ENCODE data around the gene IFFO2. TPM values are rescaled to one million over a fixed set of nuclear protein-coding genes. Genes with fewer than 3 reads are reported as not detected.

Gene IFFO2
- total RNA-seq, 4 donors from 2014 or later: 4.1 to 19.4 (median 7.3) TPM

DNA sequence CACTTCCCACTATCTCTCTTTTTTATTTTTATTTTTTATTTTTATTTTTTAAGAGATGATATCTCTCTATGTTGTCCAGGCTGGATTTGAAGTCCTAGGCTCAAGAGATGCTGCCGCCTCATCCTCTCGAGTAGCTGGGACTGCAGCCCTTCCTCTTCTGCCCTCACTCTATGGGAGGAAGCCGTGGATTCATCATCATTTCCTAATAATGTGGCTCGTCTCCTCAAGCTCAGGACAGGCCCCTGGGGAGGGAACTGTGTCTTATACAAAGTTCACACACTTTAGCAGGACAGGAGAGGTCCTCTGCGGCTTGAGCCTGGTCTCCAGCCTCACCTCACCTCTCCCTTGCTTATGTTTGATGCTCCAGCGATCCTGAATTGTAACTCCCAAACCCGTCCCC lies 16.5 kb upstream of the IFFO2 start:
- intact Hi-C loops (cut with DNase I; ENCODE audit: low total_unique reads): no loop called here
- no peaks in the 10 kb centered on the region for H3K36me3 ChIP-seq
- no peak overlapping the region for H3K4me3 ChIP-seq
- H3K27ac ChIP-seq: no peak overlapping the region
- H3K27me3 ChIP-seq: no peaks in the 10 kb centered on the region
- TF ChIP-seq POLR2A (IDR thresholded peaks at IDR 0.05): no peak
- TF ChIP-seq, protein P1, sequence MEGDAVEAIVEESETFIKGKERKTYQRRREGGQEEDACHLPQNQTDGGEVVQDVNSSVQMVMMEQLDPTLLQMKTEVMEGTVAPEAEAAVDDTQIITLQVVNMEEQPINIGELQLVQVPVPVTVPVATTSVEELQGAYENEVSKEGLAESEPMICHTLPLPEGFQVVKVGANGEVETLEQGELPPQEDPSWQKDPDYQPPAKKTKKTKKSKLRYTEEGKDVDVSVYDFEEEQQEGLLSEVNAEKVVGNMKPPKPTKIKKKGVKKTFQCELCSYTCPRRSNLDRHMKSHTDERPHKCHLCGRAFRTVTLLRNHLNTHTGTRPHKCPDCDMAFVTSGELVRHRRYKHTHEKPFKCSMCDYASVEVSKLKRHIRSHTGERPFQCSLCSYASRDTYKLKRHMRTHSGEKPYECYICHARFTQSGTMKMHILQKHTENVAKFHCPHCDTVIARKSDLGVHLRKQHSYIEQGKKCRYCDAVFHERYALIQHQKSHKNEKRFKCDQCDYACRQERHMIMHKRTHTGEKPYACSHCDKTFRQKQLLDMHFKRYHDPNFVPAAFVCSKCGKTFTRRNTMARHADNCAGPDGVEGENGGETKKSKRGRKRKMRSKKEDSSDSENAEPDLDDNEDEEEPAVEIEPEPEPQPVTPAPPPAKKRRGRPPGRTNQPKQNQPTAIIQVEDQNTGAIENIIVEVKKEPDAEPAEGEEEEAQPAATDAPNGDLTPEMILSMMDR (IDR thresholded peaks at IDR 0.05): no peak
- H3K4me1 ChIP-seq: no peaks in the 10 kb centered on the region
- no peaks in the 10 kb centered on the region for H3K9me3 ChIP-seq
- no peak for DNase-seq

DNA sequence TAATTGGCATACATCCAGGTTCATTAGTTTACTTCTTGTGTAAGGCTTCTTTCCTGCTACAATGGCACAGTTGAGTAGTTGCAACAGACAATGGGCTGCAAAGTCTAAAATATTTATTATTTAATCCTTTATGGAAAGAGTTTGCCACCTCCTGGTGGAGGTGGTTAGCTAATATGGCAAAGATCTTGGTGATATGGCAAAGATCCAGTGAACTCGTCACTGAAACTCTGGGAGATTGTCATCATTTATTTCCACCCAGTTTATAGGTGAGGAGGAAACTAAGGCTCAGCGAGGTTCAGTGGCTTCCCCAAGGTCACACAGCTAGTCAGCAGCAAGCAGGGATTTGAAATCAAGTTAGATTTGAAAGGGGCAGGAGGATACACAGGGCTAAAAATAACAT lies 16.1 kb upstream of the IFFO2 start:
- DNase-seq: peak in 1 of 2 donors; percentile 41
- Histone ChIP-seq H3K9me3 (no peaks in the 10 kb centered on the region), H3K27ac (no peak overlapping the region), H3K4me1 (no peaks in the 10 kb centered on the region), H3K4me3 (no peak overlapping the region), H3K27me3 (no peaks in the 10 kb centered on the region), H3K36me3 (no peaks in the 10 kb centered on the region)
- intact Hi-C loops (cut with DNase I; ENCODE audit: low total_unique reads): no loop called here
- TF ChIP-seq POLR2A (IDR thresholded peaks at IDR 0.05): no peak
- TF ChIP-seq, protein P1 (IDR thresholded peaks at IDR 0.05): peak; percentile 39 to 61 (median 48)

DNA sequence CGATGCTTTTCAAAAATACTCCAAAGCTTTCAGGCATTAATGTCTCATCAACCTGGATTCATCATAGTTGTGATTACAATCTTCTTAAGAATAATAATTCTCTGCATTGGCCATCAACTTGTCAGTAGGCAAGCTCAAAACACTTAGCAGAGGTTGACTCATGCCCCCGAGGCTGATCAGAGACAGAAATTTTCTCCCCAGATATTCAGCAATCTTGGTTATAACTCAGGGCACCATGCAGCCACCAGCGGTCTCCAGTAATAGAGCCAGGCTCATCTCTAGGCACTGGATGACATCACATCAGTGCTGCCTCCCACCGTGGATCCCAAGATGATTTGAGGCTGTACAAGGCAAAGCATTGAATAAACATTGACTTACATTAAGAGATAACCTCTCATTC lies 14.3 kb upstream of the IFFO2 start:
- H3K4me1 ChIP-seq: no peaks in the 10 kb centered on the region
- no peaks in the 10 kb centered on the region for H3K36me3 ChIP-seq
- DNase-seq: no peak
- no peaks in the 10 kb centered on the region for H3K9me3 ChIP-seq
- H3K27me3 ChIP-seq: no peaks in the 10 kb centered on the region
- no peak overlapping the region for H3K4me3 ChIP-seq
- intact Hi-C loops (cut with DNase I; ENCODE audit: low total_unique reads): no loop called here
- TF ChIP-seq, protein P1 (IDR thresholded peaks at IDR 0.05): no peak
- no peak for TF ChIP-seq POLR2A (IDR thresholded peaks at IDR 0.05)
- H3K27ac ChIP-seq: no peak overlapping the region

DNA sequence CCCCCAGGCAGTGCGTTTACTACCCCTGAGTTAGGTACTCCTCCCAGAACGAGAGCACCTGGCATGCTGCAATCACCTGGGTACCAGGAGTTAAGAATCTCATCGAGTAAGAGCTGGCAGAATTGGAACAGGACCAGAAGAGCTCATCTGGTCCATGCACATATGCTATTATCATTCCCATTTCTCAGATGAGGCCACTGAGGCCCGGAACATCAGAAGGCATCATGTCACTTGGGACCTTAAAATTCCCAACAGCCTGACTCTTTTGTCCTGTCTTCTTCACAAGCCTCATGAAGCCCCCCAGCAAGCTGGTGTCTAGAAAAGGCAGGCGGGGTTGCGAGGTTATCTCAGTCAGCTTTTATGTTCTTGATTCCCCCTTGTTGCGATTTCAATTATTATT lies 13.9 kb upstream of the IFFO2 start:
- Histone ChIP-seq H3K9me3 (no peaks in the 10 kb centered on the region), H3K27me3 (no peaks in the 10 kb centered on the region), H3K27ac (no peak overlapping the region), H3K4me1 (no peaks in the 10 kb centered on the region), H3K4me3 (no peak overlapping the region), H3K36me3 (no peaks in the 10 kb centered on the region)
- TF ChIP-seq, protein P1 (IDR thresholded peaks at IDR 0.05): no peak
- no peak for TF ChIP-seq POLR2A (IDR thresholded peaks at IDR 0.05)
- intact Hi-C loops (cut with DNase I; ENCODE audit: low total_unique reads): no loop called here
- DNase-seq: no peak

DNA sequence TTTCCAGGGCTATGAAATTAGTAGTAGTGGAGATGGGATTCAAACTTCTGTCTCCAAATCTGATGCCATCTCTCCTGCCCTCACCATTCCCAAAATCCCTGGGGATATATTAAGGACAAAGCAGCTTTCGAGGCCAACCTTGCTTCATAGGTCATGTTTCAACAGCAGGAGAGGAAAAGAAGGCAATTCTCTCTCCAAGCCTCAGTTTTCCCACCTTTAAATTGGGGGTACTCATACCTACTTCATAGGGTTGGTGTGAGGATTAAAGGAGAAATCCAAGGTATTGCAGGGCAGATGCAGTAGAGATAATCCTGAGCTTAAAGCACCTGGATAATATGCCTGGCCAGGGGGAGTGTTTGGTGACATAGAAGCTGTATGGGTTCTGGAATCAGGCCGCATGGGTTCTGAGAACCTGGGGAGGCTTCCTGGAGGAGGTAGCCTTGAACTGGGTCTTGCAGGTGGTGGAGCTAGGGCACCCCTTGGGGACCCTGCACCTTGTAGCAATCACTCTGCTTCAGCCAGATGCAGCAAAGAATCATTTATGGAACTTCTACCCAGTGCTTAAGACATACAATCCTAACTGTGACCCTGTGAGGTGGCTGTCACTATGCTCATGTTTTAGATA lies 10.7 kb upstream of the IFFO2 start:
- Histone ChIP-seq H3K9me3 (no peaks in the 10 kb centered on the region), H3K27ac (no peak overlapping the region), H3K27me3 (no peaks in the 10 kb centered on the region), H3K4me3 (no peak overlapping the region), H3K36me3 (no peaks in the 10 kb centered on the region), H3K4me1 (peaks cover 0 to 7% of the 10 kb centered on the region in 2 donors)
- TF ChIP-seq, protein P1 (IDR thresholded peaks at IDR 0.05): no peak
- TF ChIP-seq POLR2A (IDR thresholded peaks at IDR 0.05): no peak
- intact Hi-C loops (cut with DNase I; ENCODE audit: low total_unique reads): no loop called here
- no peak for DNase-seq
